Measurements from ENCODE around the gene CAV1.

DNA sequence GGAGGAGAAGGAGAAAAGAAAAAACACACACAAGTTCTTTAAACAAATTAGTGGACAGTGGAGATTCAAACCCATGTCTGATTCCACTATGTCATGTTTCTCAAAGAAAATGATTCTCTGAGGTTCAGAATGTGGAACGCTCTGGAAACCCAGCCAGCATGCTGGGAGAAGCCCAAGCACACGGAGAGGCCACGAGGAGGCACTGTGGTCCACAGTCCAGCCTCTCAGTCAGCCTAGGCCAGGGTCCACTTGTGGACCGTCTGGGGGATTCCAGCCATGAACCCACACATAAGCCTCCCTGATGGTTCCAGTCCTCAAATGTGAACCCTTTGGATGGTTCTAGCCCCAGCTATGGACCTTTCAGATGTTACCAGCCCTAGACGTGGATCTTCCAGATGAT is 73.4 kb downstream of the CAV1 start:
- TF ChIP-seq, protein P1, sequence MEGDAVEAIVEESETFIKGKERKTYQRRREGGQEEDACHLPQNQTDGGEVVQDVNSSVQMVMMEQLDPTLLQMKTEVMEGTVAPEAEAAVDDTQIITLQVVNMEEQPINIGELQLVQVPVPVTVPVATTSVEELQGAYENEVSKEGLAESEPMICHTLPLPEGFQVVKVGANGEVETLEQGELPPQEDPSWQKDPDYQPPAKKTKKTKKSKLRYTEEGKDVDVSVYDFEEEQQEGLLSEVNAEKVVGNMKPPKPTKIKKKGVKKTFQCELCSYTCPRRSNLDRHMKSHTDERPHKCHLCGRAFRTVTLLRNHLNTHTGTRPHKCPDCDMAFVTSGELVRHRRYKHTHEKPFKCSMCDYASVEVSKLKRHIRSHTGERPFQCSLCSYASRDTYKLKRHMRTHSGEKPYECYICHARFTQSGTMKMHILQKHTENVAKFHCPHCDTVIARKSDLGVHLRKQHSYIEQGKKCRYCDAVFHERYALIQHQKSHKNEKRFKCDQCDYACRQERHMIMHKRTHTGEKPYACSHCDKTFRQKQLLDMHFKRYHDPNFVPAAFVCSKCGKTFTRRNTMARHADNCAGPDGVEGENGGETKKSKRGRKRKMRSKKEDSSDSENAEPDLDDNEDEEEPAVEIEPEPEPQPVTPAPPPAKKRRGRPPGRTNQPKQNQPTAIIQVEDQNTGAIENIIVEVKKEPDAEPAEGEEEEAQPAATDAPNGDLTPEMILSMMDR (IDR thresholded peaks at IDR 0.05), result peak in 3 of 6 experiments; percentile 26 to 36 (median 32)
- no peak for TF ChIP-seq POLR2A (IDR thresholded peaks at IDR 0.05)

All from thyroid gland (tissue), 4 donors.